Lower leg skin (tissue), 3 donors: ENCODE results near the gene PCGF2.

Experiments used
- CTCF ChIP-seq, 3 donors: fragments of 450-650 bp; IDR thresholded peaks; one replicate each; pipeline ENCODE4 v1.5.1; 2016; ENCODE audit warnings: antibody characterized with exemption in 3 of 3, mild to moderate bottlenecking in 3 of 3, moderate library complexity in 2 of 3
- POLR2A ChIP-seq, 2 donors: fragments of 450-650 bp; IDR thresholded peaks; one replicate each; pipeline ENCODE4 v1.6.1; 2016 to 2017; ENCODE audit warnings: antibody characterized with exemption in 2 of 2, mild to moderate bottlenecking in 1 of 2, moderate library complexity in 1 of 2

GRCh38 chr17:38711792-38712571 is 36.2 kb downstream of the PCGF2 start:
- no peak for TF ChIP-seq CTCF (IDR thresholded peaks at IDR 0.05)
- no peak for TF ChIP-seq POLR2A (IDR thresholded peaks at IDR 0.05)
